HUES64 (cell line): ENCODE data around the gene RIN3.
"Not testable (repeated sequence)": the region's sequence is repeated elsewhere in the genome, so short reads cannot be mapped to it uniquely, and the experiment has no call there.

ENCODE experiments used
- H3K27ac ChIP-seq: 2 replicates; pipeline ENCODE4 v1.7.0; 2013; ENCODE audit warnings: low read depth, low read length, inconsistent platforms
- H3K27me3 ChIP-seq: 2 replicates; pipeline ENCODE4 v1.6.1; 2013; ENCODE audit warnings: mild to moderate bottlenecking, low read length; ENCODE audit not compliant: insufficient read depth
- H3K36me3 ChIP-seq: 2 replicates; pipeline ENCODE4 v1.6.1; 2013; ENCODE audit warnings: mild to moderate bottlenecking, low read length; ENCODE audit not compliant: insufficient read depth
- H3K4me1 ChIP-seq: 2 replicates; pipeline ENCODE4 v1.6.1; 2013; ENCODE audit warnings: mild to moderate bottlenecking, low read length, moderate library complexity; ENCODE audit not compliant: insufficient read depth
- H3K4me3 ChIP-seq: 2 replicates; pipeline ENCODE4 v1.5.1; 2013; ENCODE audit warnings: mild to moderate bottlenecking, low read length, moderate library complexity
- H3K9ac ChIP-seq: 2 replicates; pipeline ENCODE4 v1.6.1; 2013; ENCODE audit warnings: mild to moderate bottlenecking, low read depth, low read length
- H3K9me3 ChIP-seq: 2 replicates; pipeline ENCODE4 v1.6.1; 2013; ENCODE audit warnings: low read depth, low read length; ENCODE audit not compliant: insufficient read depth
- WGBS: fragments of 150-250, 120-280 bp; methylation state at CpG from one replicate; pipeline ENCODE4 v1.1.7; 2013; ENCODE audit warnings: missing lambda C conversion rate; 5-methylcytosine and 5-hydroxymethylcytosine counted together

Gene RIN3

GRCh38 chr14:92670643-92671366 lies 157.2 kb downstream of the RIN3 start:
- Histone ChIP-seq H3K4me3 (no peak overlapping the region), H3K4me1 (no peaks in the 10 kb centered on the region), H3K27me3 (no peaks in the 10 kb centered on the region), H3K27ac (no peak overlapping the region), H3K9ac (no peak overlapping the region), H3K9me3 (no peaks in the 10 kb centered on the region), H3K36me3 (no peaks in the 10 kb centered on the region)
- WGBS: 89% methylated on average over 9 of the region's 9 CpGs

GRCh38 chr14:92673601-92674150 lies 160.1 kb downstream of the RIN3 start:
- H3K4me3 ChIP-seq: no peak overlapping the region
- H3K36me3 ChIP-seq: no peaks in the 10 kb centered on the region
- no peaks in the 10 kb centered on the region for H3K4me1 ChIP-seq
- H3K27me3 ChIP-seq: no peaks in the 10 kb centered on the region
- no peak overlapping the region for H3K27ac ChIP-seq
- H3K9ac ChIP-seq: no peak overlapping the region
- no peaks in the 10 kb centered on the region for H3K9me3 ChIP-seq
- 95% methylated on average over 19 of the region's 19 CpGs for WGBS

- no peaks in the 10 kb centered on the region for H3K36me3 ChIP-seq
- H3K9ac ChIP-seq: no peak overlapping the region
- H3K27ac ChIP-seq: no peak overlapping the region
- no peaks in the 10 kb centered on the region for H3K4me1 ChIP-seq
- WGBS: 93% methylated on average over 6 of the region's 6 CpGs
- no peaks in the 10 kb centered on the region for H3K27me3 ChIP-seq
- H3K9me3 ChIP-seq: no peaks in the 10 kb centered on the region
- no peak overlapping the region for H3K4me3 ChIP-seq
Measured at GRCh38 chr14:92675421-92675820, 161.8 kb downstream of the RIN3 start.

GRCh38 chr14:92675976-92676375 lies 162.4 kb downstream of the RIN3 start:
- 89% methylated on average over 9 of the region's 9 CpGs for WGBS
- H3K4me1 ChIP-seq: no peaks in the 10 kb centered on the region
- no peak overlapping the region for H3K9ac ChIP-seq
- no peak overlapping the region for H3K4me3 ChIP-seq
- no peaks in the 10 kb centered on the region for H3K9me3 ChIP-seq
- H3K27me3 ChIP-seq: no peaks in the 10 kb centered on the region
- no peak overlapping the region for H3K27ac ChIP-seq
- no peaks in the 10 kb centered on the region for H3K36me3 ChIP-seq

GRCh38 chr14:92676403-92677086 lies 163.0 kb downstream of the RIN3 start:
- Histone ChIP-seq H3K4me1 (no peaks in the 10 kb centered on the region), H3K9me3 (no peaks in the 10 kb centered on the region), H3K27ac (no peak overlapping the region), H3K9ac (no peak overlapping the region), H3K4me3 (no peak overlapping the region), H3K27me3 (no peaks in the 10 kb centered on the region), H3K36me3 (no peaks in the 10 kb centered on the region)
- 90% methylated on average over 8 of the region's 8 CpGs for WGBS

- no peaks in the 10 kb centered on the region for H3K9me3 ChIP-seq
- H3K4me3 ChIP-seq: no peak overlapping the region
- no peak overlapping the region for H3K9ac ChIP-seq
- WGBS: 88% methylated on average over 4 of the region's 4 CpGs
- H3K36me3 ChIP-seq: no peaks in the 10 kb centered on the region
- H3K27ac ChIP-seq: no peak overlapping the region
- no peaks in the 10 kb centered on the region for H3K4me1 ChIP-seq
- no peaks in the 10 kb centered on the region for H3K27me3 ChIP-seq
Measured at GRCh38 chr14:92677087-92677668, 163.6 kb downstream of the RIN3 start.

GRCh38 chr14:92677955-92678354 lies 164.4 kb downstream of the RIN3 start:
- H3K9me3 ChIP-seq: no peaks in the 10 kb centered on the region
- no peak overlapping the region for H3K9ac ChIP-seq
- H3K27me3 ChIP-seq: no peaks in the 10 kb centered on the region
- no peaks in the 10 kb centered on the region for H3K4me1 ChIP-seq
- 91% methylated on average over 2 of the region's 2 CpGs for WGBS
- no peaks in the 10 kb centered on the region for H3K36me3 ChIP-seq
- no peak overlapping the region for H3K4me3 ChIP-seq
- no peak overlapping the region for H3K27ac ChIP-seq

- 94% methylated on average over 5 of the region's 5 CpGs for WGBS
- H3K4me3 ChIP-seq: no peak overlapping the region
- H3K27me3 ChIP-seq: no peaks in the 10 kb centered on the region
- H3K9ac ChIP-seq: no peak overlapping the region
- H3K36me3 ChIP-seq: no peaks in the 10 kb centered on the region
- H3K9me3 ChIP-seq: no peaks in the 10 kb centered on the region
- H3K27ac ChIP-seq: no peak overlapping the region
- no peaks in the 10 kb centered on the region for H3K4me1 ChIP-seq
Measured at GRCh38 chr14:92678766-92679165, 165.2 kb downstream of the RIN3 start.

GRCh38 chr14:92679246-92679645 lies 165.7 kb downstream of the RIN3 start:
- Histone ChIP-seq H3K27me3 (no peaks in the 10 kb centered on the region), H3K9ac (no peak overlapping the region), H3K4me3 (no peak overlapping the region), H3K9me3 (no peaks in the 10 kb centered on the region), H3K36me3 (no peaks in the 10 kb centered on the region), H3K27ac (no peak overlapping the region), H3K4me1 (no peaks in the 10 kb centered on the region)
- 93% methylated on average over 4 of the region's 4 CpGs for WGBS

GRCh38 chr14:92680330-92680729 lies 166.7 kb downstream of the RIN3 start:
- not testable (repeated sequence) for H3K27me3 ChIP-seq, H3K4me1 ChIP-seq, H3K36me3 ChIP-seq, H3K27ac ChIP-seq, H3K4me3 ChIP-seq, H3K9ac ChIP-seq, H3K9me3 ChIP-seq
- WGBS: 93% methylated on average over 4 of the region's 4 CpGs
